Measurements from ENCODE around the gene CDC123. TPM values are rescaled to one million over a fixed set of nuclear protein-coding genes. Genes with fewer than 3 reads are reported as not detected.

The CDC123 gene
- total RNA-seq, 1 experiment from 2014 or later = 132 TPM

- TF ChIP-seq JUND (IDR thresholded peaks at IDR 0.05) = no peak
- no peak for TF ChIP-seq TCF7L2 (IDR thresholded peaks at IDR 0.05; ENCODE audit: borderline replicate concordance, extremely low read depth, insufficient read depth, insufficient read length)
- TF ChIP-seq CBX3 (IDR thresholded peaks at IDR 0.05; ENCODE audit: low read depth) = no peak
- no peak for TF ChIP-seq POLR2A (IDR thresholded peaks at IDR 0.05; ENCODE audit: borderline replicate concordance, extremely low read depth, insufficient read depth, insufficient read length)
- TF ChIP-seq ELF1 (IDR thresholded peaks at IDR 0.05; ENCODE audit: borderline replicate concordance, low read depth) = no peak
- no peak for TF ChIP-seq YY1 (IDR thresholded peaks at IDR 0.05; ENCODE audit: extremely low read depth, insufficient replicate concordance, low read depth, low read length)
- no peak for TF ChIP-seq SP1 (IDR thresholded peaks at IDR 0.05; ENCODE audit: low read depth)
- no peak for TF ChIP-seq ZBTB33 (IDR thresholded peaks at IDR 0.05; ENCODE audit: extremely low read depth, insufficient replicate concordance, low read length)
- no peak for TF ChIP-seq EZH2phosphoT487 (IDR thresholded peaks at IDR 0.05; ENCODE audit: borderline replicate concordance)
- no peak for TF ChIP-seq FOSL1 (IDR thresholded peaks at IDR 0.05; ENCODE audit: low read depth)
- no peak for TF ChIP-seq MAX (IDR thresholded peaks at IDR 0.05)
- no peak for TF ChIP-seq CEBPB (IDR thresholded peaks at IDR 0.05; ENCODE audit: low read depth)
- TF ChIP-seq RAD21 (IDR thresholded peaks at IDR 0.05; ENCODE audit: low read depth) = no peak
- no peak for TF ChIP-seq SRF (IDR thresholded peaks at IDR 0.05; ENCODE audit: low read depth)
- TF ChIP-seq EGR1 (IDR thresholded peaks at IDR 0.05; ENCODE audit: low read depth) = no peak
- no peak for TF ChIP-seq POLR2AphosphoS5 (IDR thresholded peaks at IDR 0.05; ENCODE audit: low read depth, low read length)
- TF ChIP-seq EZH2 (IDR thresholded peaks at IDR 0.05) = no peak
- intact Hi-C loops (cut with micrococcal nuclease) = no loop called here
- POLR2A ChIA-PET = no interaction called here
- Histone ChIP-seq H3K4me1 (ENCODE audit: control insufficient read depth in 1 of 2, insufficient read depth in 2 of 2, low read length in 2 of 2) (no peaks in the 10 kb centered on the region), H3K27ac (ENCODE audit: low read depth, low read length) (no peak overlapping the region), H3K36me3 (ENCODE audit: control insufficient read depth in 1 of 2, insufficient read depth in 2 of 2, low read length in 2 of 2) (peaks cover 6 to 8% of the 10 kb centered on the region in 2 experiments; a peak in 3 of 4 replicates), H3K4me2 (ENCODE audit: low read length) (no peak overlapping the region), H2AFZ (ENCODE audit: low read depth, low read length, poor library complexity, severe bottlenecking) (no peak overlapping the region), H3K9me2 (ENCODE audit: insufficient read depth) (no peaks in the 10 kb centered on the region), H3K27me3 (ENCODE audit: insufficient read depth, low read length) (no peaks in the 10 kb centered on the region), H3K9ac (ENCODE audit: low read length) (no peak overlapping the region), H3K4me3 (replicated peaks in 1 of 2; ENCODE audit: low read depth in 1 of 2, low read length in 2 of 2) (no peak overlapping the region), H4K20me1 (ENCODE audit: insufficient read depth) (no peaks in the 10 kb centered on the region), H3K79me2 (ENCODE audit: insufficient read depth, low read length) (no peaks in the 10 kb centered on the region), H3K9me3 (ENCODE audit: control insufficient read depth in 1 of 2, insufficient read depth in 1 of 2, low read depth in 1 of 2, low read length in 2 of 2) (no peaks in the 10 kb centered on the region)
- CTCF ChIA-PET = no interaction called here
- RAD21 ChIA-PET (ENCODE audit: low non-redundant PET in 1 of 2, low total read pairs in 2 of 2, uncharacterized antibody in 2 of 2, unreplicated experiment in 2 of 2) = no interaction called here
- BruUV-seq (replicated peaks) = no TSS peak
- DNase-seq (ENCODE audit: low read depth, low spot score) (no peak), ATAC-seq (no peak)
These were observed 35.3 kb upstream of the CDC123 start for GRCh38 chr10:12160664-12161063.

Data from HCT116 (cell line).